ENCODE measurements around the gene CDK8. TPM values are rescaled to one million over a fixed set of nuclear protein-coding genes. Genes with fewer than 3 reads are reported as not detected.

CDK8 gene
- total RNA-seq, 1 donor, result 17.7 TPM

- Histone ChIP-seq H3K36me3 (ENCODE audit: insufficient read depth, low read length) (no peaks in the 10 kb centered on the region), H3K79me2 (ENCODE audit: insufficient read depth, low read length) (no peaks in the 10 kb centered on the region), H3K4me3 (ENCODE audit: insufficient read depth, low read length) (no peak overlapping the region), H3K27ac (ENCODE audit: low read depth, low read length) (no peak overlapping the region), H3K4me1 (ENCODE audit: insufficient read depth, low read length) (peaks cover 5% of the 10 kb centered on the region), H4K20me1 (ENCODE audit: insufficient read depth, low read length) (no peaks in the 10 kb centered on the region), H3K27me3 (ENCODE audit: insufficient read depth, low read length) (peaks cover 2% of the 10 kb centered on the region), H3K4me2 (ENCODE audit: insufficient read depth, low read length) (no peak overlapping the region), H2AFZ (ENCODE audit: low read length) (no peak overlapping the region), H3K9me3 (ENCODE audit: low read depth, low read length) (no peaks in the 10 kb centered on the region)
- no peak for DNase-seq (ENCODE audit: insufficient read length, low spot score, missing footprints)
- TF ChIP-seq CTCF (IDR thresholded peaks at IDR 0.05; ENCODE audit: extremely low read depth, low read depth, low read length), result no peak
Observed at GRCh38 chr13:26227166-26227971, 26.6 kb upstream of the CDK8 start.

GRCh38 chr13:26228096-26228495 lies 25.8 kb upstream of the CDK8 start:
- Histone ChIP-seq H3K27me3 (ENCODE audit: insufficient read depth, low read length) (peaks cover 2% of the 10 kb centered on the region), H3K4me1 (ENCODE audit: insufficient read depth, low read length) (no peaks in the 10 kb centered on the region), H2AFZ (ENCODE audit: low read length) (no peak overlapping the region), H3K9me3 (ENCODE audit: low read depth, low read length) (no peaks in the 10 kb centered on the region), H3K27ac (ENCODE audit: low read depth, low read length) (no peak overlapping the region), H4K20me1 (ENCODE audit: insufficient read depth, low read length) (no peaks in the 10 kb centered on the region), H3K4me2 (ENCODE audit: insufficient read depth, low read length) (no peak overlapping the region), H3K79me2 (ENCODE audit: insufficient read depth, low read length) (no peaks in the 10 kb centered on the region), H3K4me3 (ENCODE audit: insufficient read depth, low read length) (no peak overlapping the region), H3K36me3 (ENCODE audit: insufficient read depth, low read length) (no peaks in the 10 kb centered on the region)
- TF ChIP-seq CTCF (IDR thresholded peaks at IDR 0.05; ENCODE audit: extremely low read depth, low read depth, low read length), result no peak
- DNase-seq (ENCODE audit: insufficient read length, low spot score, missing footprints), result no peak

DNA sequence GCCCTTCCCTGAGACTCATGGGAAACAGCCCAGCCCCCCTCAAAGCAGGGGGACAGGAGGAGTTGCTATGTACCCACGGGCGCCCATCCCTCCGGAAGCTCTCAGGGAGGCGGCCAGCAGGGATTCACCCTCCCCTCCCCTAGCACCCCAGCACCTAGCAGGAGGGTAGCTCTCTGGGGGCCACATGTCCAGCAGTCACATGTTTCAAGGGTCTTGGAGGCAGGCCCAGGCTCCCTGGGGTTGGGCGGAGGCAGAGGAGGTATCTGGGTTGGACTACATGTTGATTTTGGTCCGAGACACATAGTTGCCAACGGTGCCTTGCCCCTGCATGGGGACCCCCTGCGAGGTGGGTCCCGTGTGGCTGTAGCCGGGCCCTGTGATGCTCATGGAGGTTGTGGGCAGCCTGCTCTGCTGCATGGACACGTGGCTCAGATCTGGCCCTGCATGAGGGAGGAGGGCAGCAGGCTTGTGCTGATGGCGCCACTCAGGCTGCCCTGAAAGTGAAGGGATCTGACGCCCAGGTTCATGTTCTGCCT lies 24.8 kb upstream of the CDK8 start:
- Histone ChIP-seq H3K4me1 (ENCODE audit: insufficient read depth, low read length) (no peaks in the 10 kb centered on the region), H3K4me2 (ENCODE audit: insufficient read depth, low read length) (no peak overlapping the region), H3K27ac (ENCODE audit: low read depth, low read length) (no peak overlapping the region), H3K27me3 (ENCODE audit: insufficient read depth, low read length) (peaks cover 2% of the 10 kb centered on the region), H2AFZ (ENCODE audit: low read length) (no peak overlapping the region), H3K9me3 (ENCODE audit: low read depth, low read length) (no peaks in the 10 kb centered on the region), H3K36me3 (ENCODE audit: insufficient read depth, low read length) (no peaks in the 10 kb centered on the region), H3K4me3 (ENCODE audit: insufficient read depth, low read length) (no peak overlapping the region), H3K79me2 (ENCODE audit: insufficient read depth, low read length) (no peaks in the 10 kb centered on the region), H4K20me1 (ENCODE audit: insufficient read depth, low read length) (no peaks in the 10 kb centered on the region)
- no peak for TF ChIP-seq CTCF (IDR thresholded peaks at IDR 0.05; ENCODE audit: extremely low read depth, low read depth, low read length)
- no peak for DNase-seq (ENCODE audit: insufficient read length, low spot score, missing footprints)

- Histone ChIP-seq H3K4me2 (ENCODE audit: insufficient read depth, low read length) (no peak overlapping the region), H3K36me3 (ENCODE audit: insufficient read depth, low read length) (no peaks in the 10 kb centered on the region), H3K27ac (ENCODE audit: low read depth, low read length) (no peak overlapping the region), H4K20me1 (ENCODE audit: insufficient read depth, low read length) (no peaks in the 10 kb centered on the region), H3K4me3 (ENCODE audit: insufficient read depth, low read length) (no peak overlapping the region), H3K9me3 (ENCODE audit: low read depth, low read length) (no peaks in the 10 kb centered on the region), H3K4me1 (ENCODE audit: insufficient read depth, low read length) (no peaks in the 10 kb centered on the region), H3K79me2 (ENCODE audit: insufficient read depth, low read length) (no peaks in the 10 kb centered on the region), H3K27me3 (ENCODE audit: insufficient read depth, low read length) (peaks cover 7% of the 10 kb centered on the region), H2AFZ (ENCODE audit: low read length) (no peak overlapping the region)
- no peak for DNase-seq (ENCODE audit: insufficient read length, low spot score, missing footprints)
- TF ChIP-seq CTCF (IDR thresholded peaks at IDR 0.05; ENCODE audit: extremely low read depth, low read depth, low read length), result no peak
Observed at GRCh38 chr13:26230703-26231102, 23.2 kb upstream of the CDK8 start.

Measured in osteoblast (primary cell).